SJSA1 (cell line): ENCODE results near the gene EIF3B. TPM values are rescaled to one million over a fixed set of nuclear protein-coding genes. Genes with fewer than 3 reads are reported as not detected.
"Not testable (repeated sequence)": the region's sequence is repeated elsewhere in the genome, so short reads cannot be mapped to it uniquely, and the experiment has no call there.

Experiments
- DNase-seq, 2 experiments: peaks; one replicate each; pipeline ENCODE4 v3.0.0-alpha.2; 2015 to 2020; ENCODE audit warnings: low spot score in 2 of 2, low read depth in 1 of 2
- H3K27ac ChIP-seq: fragments of 250-450 bp; sonication (Bioruptor Pico); 2 replicates; pipeline ENCODE4 v1.5.1; 2020; ENCODE audit warnings: mild to moderate bottlenecking, moderate library complexity
- H3K27me3 ChIP-seq: fragments of 250-450 bp; sonication (Bioruptor Pico); replicated peaks from 2 replicates; pipeline ENCODE4 v1.5.1; 2020; ENCODE audit warnings: mild to moderate bottlenecking, moderate library complexity
- H3K36me3 ChIP-seq: fragments of 250-450 bp; sonication (Bioruptor Pico); 2 replicates; pipeline ENCODE4 v1.5.1; 2020; ENCODE audit warnings: mild to moderate bottlenecking
- H3K4me1 ChIP-seq: fragments of 250-450 bp; sonication (Bioruptor Pico); replicated peaks from 2 replicates; pipeline ENCODE4 v1.6.1; 2021; ENCODE audit warnings: mild to moderate bottlenecking
- H3K4me3 ChIP-seq: fragments of 250-450 bp; sonication (Bioruptor Pico); 2 replicates; pipeline ENCODE4 v1.5.1; 2020; ENCODE audit warnings: mild to moderate bottlenecking
- H3K9me3 ChIP-seq: fragments of 250-450 bp; sonication (Bioruptor Pico); replicated peaks from 2 replicates; pipeline ENCODE4 v1.5.1; 2020; ENCODE audit warnings: mild to moderate bottlenecking
- total RNA-seq: library from RNA; depleted of rRNA; stranded (reverse); fragments of >200 nt; shearing (Covaris generic); gene quantifications from 2 replicates; pipeline ENCODE4 v1.2.3, GENCODE V29; 2014

Gene EIF3B
- total RNA-seq, 1 experiment from 2014 or later = 192 TPM

- H3K9me3 ChIP-seq = no peaks in the 10 kb centered on the region
- no peak for DNase-seq
- no peak overlapping the region for H3K27ac ChIP-seq
- H3K4me1 ChIP-seq = no peaks in the 10 kb centered on the region
- H3K36me3 ChIP-seq = no peaks in the 10 kb centered on the region
- H3K27me3 ChIP-seq = no peaks in the 10 kb centered on the region
- H3K4me3 ChIP-seq = no peak overlapping the region
These were observed 33.6 kb upstream of the EIF3B start for GRCh38 chr7:2321020-2321419.

GRCh38 chr7:2325162-2325561 lies 29.5 kb upstream of the EIF3B start:
- no peak overlapping the region for H3K27ac ChIP-seq

GRCh38 chr7:2326951-2327350 lies 27.7 kb upstream of the EIF3B start:
- DNase-seq = no peak
- H3K4me3 ChIP-seq = no peak overlapping the region
- no peaks in the 10 kb centered on the region for H3K36me3 ChIP-seq
- H3K9me3 ChIP-seq = no peaks in the 10 kb centered on the region
- H3K27me3 ChIP-seq = no peaks in the 10 kb centered on the region
- no peak overlapping the region for H3K27ac ChIP-seq
- H3K4me1 ChIP-seq = no peaks in the 10 kb centered on the region

More at GRCh38 chr7:2325162-2325561, 29.5 kb upstream of the EIF3B start:
- no peaks in the 10 kb centered on the region for H3K27me3 ChIP-seq
- no peak overlapping the region for H3K4me3 ChIP-seq
- no peaks in the 10 kb centered on the region for H3K4me1 ChIP-seq
- H3K9me3 ChIP-seq = no peaks in the 10 kb centered on the region
- DNase-seq = no peak
- no peaks in the 10 kb centered on the region for H3K36me3 ChIP-seq

- no peak for DNase-seq
- no peak overlapping the region for H3K27ac ChIP-seq
- H3K4me3 ChIP-seq = no peak overlapping the region
These were observed 24.1 kb upstream of the EIF3B start for GRCh38 chr7:2330493-2330892.

GRCh38 chr7:2331707-2332106 lies 22.9 kb upstream of the EIF3B start:
- H3K27me3 ChIP-seq = no peaks in the 10 kb centered on the region
- H3K36me3 ChIP-seq = no peaks in the 10 kb centered on the region
- no peak overlapping the region for H3K27ac ChIP-seq
- no peaks in the 10 kb centered on the region for H3K9me3 ChIP-seq
- DNase-seq = no peak
- H3K4me3 ChIP-seq = no peak overlapping the region
- H3K4me1 ChIP-seq = no peaks in the 10 kb centered on the region

More at GRCh38 chr7:2330493-2330892, 24.1 kb upstream of the EIF3B start:
- H3K27me3 ChIP-seq = no peaks in the 10 kb centered on the region
- H3K4me1 ChIP-seq = no peaks in the 10 kb centered on the region
- H3K9me3 ChIP-seq = no peaks in the 10 kb centered on the region
- no peaks in the 10 kb centered on the region for H3K36me3 ChIP-seq

GRCh38 chr7:2332606-2333231 lies 21.9 kb upstream of the EIF3B start:
- H3K4me1 ChIP-seq, H3K36me3 ChIP-seq, H3K9me3 ChIP-seq, H3K4me3 ChIP-seq, DNase-seq, H3K27me3 ChIP-seq, H3K27ac ChIP-seq: not testable (repeated sequence)

- Histone ChIP-seq H3K4me1 (no peaks in the 10 kb centered on the region), H3K36me3 (no peaks in the 10 kb centered on the region), H3K4me3 (no peak overlapping the region), H3K27ac (no peak overlapping the region), H3K9me3 (no peaks in the 10 kb centered on the region), H3K27me3 (no peaks in the 10 kb centered on the region)
- no peak for DNase-seq
These were observed 17.9 kb upstream of the EIF3B start for GRCh38 chr7:2336626-2337299.

GRCh38 chr7:2347351-2348063 lies 7.1 kb upstream of the EIF3B start:
- H3K27ac ChIP-seq = not testable (repeated sequence)

GRCh38 chr7:2350055-2350454 lies 4.6 kb upstream of the EIF3B start:
- Histone ChIP-seq H3K4me3 (no peak overlapping the region), H3K9me3 (no peaks in the 10 kb centered on the region), H3K27me3 (no peaks in the 10 kb centered on the region), H3K36me3 (peaks cover 2% of the 10 kb centered on the region), H3K4me1 (peaks cover 10% of the 10 kb centered on the region), H3K27ac (no peak overlapping the region)
- no peak for DNase-seq

More at GRCh38 chr7:2347351-2348063, 7.1 kb upstream of the EIF3B start:
- not testable (repeated sequence) for H3K4me3 ChIP-seq, DNase-seq, H3K4me1 ChIP-seq, H3K27me3 ChIP-seq, H3K9me3 ChIP-seq, H3K36me3 ChIP-seq

- H3K9me3 ChIP-seq = no peaks in the 10 kb centered on the region
- no peaks in the 10 kb centered on the region for H3K27me3 ChIP-seq
- H3K4me1 ChIP-seq = peaks cover 10% of the 10 kb centered on the region
- H3K4me3 ChIP-seq = no peak overlapping the region
- peaks cover 10% of the 10 kb centered on the region for H3K36me3 ChIP-seq
- H3K27ac ChIP-seq = no peak overlapping the region
- no peak for DNase-seq
These were observed 3.8 kb upstream of the EIF3B start for GRCh38 chr7:2350861-2351260.

- no peaks in the 10 kb centered on the region for H3K27me3 ChIP-seq
- peak overlapping the region; percentile 95 for H3K4me3 ChIP-seq
- peaks cover 11% of the 10 kb centered on the region for H3K4me1 ChIP-seq
- DNase-seq = no peak
- no peaks in the 10 kb centered on the region for H3K9me3 ChIP-seq
- H3K27ac ChIP-seq = peak overlapping the region; percentile 100
- H3K36me3 ChIP-seq = peaks cover 26% of the 10 kb centered on the region
These were observed 1.3 kb upstream of the EIF3B start for GRCh38 chr7:2353113-2353935.

GRCh38 chr7:2353936-2354185 lies 766 bp upstream of the EIF3B start:
- Histone ChIP-seq H3K4me3 (peak overlapping the region; percentile 95), H3K4me1 (peaks cover 11% of the 10 kb centered on the region), H3K36me3 (peaks cover 31% of the 10 kb centered on the region), H3K27ac (peak overlapping the region; percentile 100), H3K9me3 (no peaks in the 10 kb centered on the region), H3K27me3 (no peaks in the 10 kb centered on the region)
- peak in 1 of 2 experiments; percentile 87 for DNase-seq

- peak overlapping the region; percentile 95 for H3K4me3 ChIP-seq
- peaks cover 42% of the 10 kb centered on the region for H3K36me3 ChIP-seq
- H3K27me3 ChIP-seq = no peaks in the 10 kb centered on the region
- H3K4me1 ChIP-seq = peaks cover 11% of the 10 kb centered on the region
- H3K27ac ChIP-seq = peak overlapping the region; percentile 100
- no peaks in the 10 kb centered on the region for H3K9me3 ChIP-seq
- DNase-seq = peak in 1 of 2 experiments; percentile 32
These were observed 495 bp downstream of the EIF3B start for GRCh38 chr7:2354939-2355704.
